ENCODE measurements around the gene IL17B.

GRCh38 chr5:149358868-149359495 lies 20.1 kb downstream of the IL17B start:
- TF ChIP-seq CTCF (IDR thresholded peaks at IDR 0.05) (no peak), EP300 (IDR thresholded peaks at IDR 0.05) (no peak)
